ENCODE measurements around the gene BASP1. TPM values are rescaled to one million over a fixed set of nuclear protein-coding genes. Genes with fewer than 3 reads are reported as not detected.

BASP1 gene
- total RNA-seq, 4 donors from 2014 or later: 46.0 to 54.6 (median 49.8) TPM

GRCh38 chr5:17289681-17290539 lies 72.5 kb downstream of the BASP1 start:
- TF ChIP-seq EP300 (IDR thresholded peaks at IDR 0.05) (no peak), POLR2A (IDR thresholded peaks at IDR 0.05) (no peak)
- TF ChIP-seq, protein P1, sequence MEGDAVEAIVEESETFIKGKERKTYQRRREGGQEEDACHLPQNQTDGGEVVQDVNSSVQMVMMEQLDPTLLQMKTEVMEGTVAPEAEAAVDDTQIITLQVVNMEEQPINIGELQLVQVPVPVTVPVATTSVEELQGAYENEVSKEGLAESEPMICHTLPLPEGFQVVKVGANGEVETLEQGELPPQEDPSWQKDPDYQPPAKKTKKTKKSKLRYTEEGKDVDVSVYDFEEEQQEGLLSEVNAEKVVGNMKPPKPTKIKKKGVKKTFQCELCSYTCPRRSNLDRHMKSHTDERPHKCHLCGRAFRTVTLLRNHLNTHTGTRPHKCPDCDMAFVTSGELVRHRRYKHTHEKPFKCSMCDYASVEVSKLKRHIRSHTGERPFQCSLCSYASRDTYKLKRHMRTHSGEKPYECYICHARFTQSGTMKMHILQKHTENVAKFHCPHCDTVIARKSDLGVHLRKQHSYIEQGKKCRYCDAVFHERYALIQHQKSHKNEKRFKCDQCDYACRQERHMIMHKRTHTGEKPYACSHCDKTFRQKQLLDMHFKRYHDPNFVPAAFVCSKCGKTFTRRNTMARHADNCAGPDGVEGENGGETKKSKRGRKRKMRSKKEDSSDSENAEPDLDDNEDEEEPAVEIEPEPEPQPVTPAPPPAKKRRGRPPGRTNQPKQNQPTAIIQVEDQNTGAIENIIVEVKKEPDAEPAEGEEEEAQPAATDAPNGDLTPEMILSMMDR (IDR thresholded peaks at IDR 0.05): no peak
- Histone ChIP-seq H3K27me3 (no peaks in the 10 kb centered on the region), H3K4me1 (no peaks in the 10 kb centered on the region), H3K27ac (no peak overlapping the region), H3K4me3 (no peak overlapping the region), H3K36me3 (no peaks in the 10 kb centered on the region), H3K9me3 (no peaks in the 10 kb centered on the region)
- no peak for DNase-seq (ENCODE audit: low spot score in 2 of 2)
- 80 to 83% methylated on average over 16 of the region's 16 CpGs for WGBS, 2 donors

DNA sequence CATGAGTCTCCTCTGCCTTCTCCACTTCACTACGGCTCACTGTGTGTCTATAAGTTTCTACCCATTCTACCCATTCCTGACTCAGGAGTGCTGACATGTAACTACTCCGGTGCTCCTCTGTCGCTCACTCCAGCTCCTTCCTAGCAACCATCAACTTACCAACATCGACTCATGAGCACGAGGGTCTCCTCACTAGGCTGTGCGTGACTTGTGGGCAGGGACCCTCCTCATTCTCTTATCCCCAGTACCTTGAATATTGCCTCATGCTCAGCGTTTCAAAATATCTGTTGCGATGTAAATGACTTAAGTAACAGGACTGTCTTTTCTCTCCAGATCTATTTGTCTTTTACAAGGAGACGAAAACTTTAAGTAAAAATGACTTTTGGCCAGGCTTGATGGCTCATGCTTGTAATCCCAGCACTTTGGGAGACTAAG lies 73.1 kb downstream of the BASP1 start:
- 82 to 85% methylated on average over 9 of the region's 9 CpGs for WGBS, 2 donors
- H3K27me3 ChIP-seq: no peaks in the 10 kb centered on the region

GRCh38 chr5:17292434-17293015 lies 75.1 kb downstream of the BASP1 start:
- H3K27ac ChIP-seq: no peak overlapping the region
- no peak overlapping the region for H3K4me3 ChIP-seq
- H3K27me3 ChIP-seq: no peaks in the 10 kb centered on the region
- H3K9me3 ChIP-seq: no peaks in the 10 kb centered on the region
- TF ChIP-seq POLR2A (IDR thresholded peaks at IDR 0.05): no peak
- TF ChIP-seq EP300 (IDR thresholded peaks at IDR 0.05): no peak
- TF ChIP-seq, protein P1 (IDR thresholded peaks at IDR 0.05): no peak
- no peaks in the 10 kb centered on the region for H3K4me1 ChIP-seq
- 87 to 92% methylated on average over 12 of the region's 12 CpGs for WGBS, 2 donors
- no peak for DNase-seq (ENCODE audit: low spot score in 2 of 2)
- no peaks in the 10 kb centered on the region for H3K36me3 ChIP-seq

More for the DNA sequence above, 73.1 kb downstream of the BASP1 start:
- no peaks in the 10 kb centered on the region for H3K36me3 ChIP-seq
- H3K27ac ChIP-seq: no peak overlapping the region
- DNase-seq (ENCODE audit: low spot score in 2 of 2): no peak
- no peak for TF ChIP-seq POLR2A (IDR thresholded peaks at IDR 0.05)
- TF ChIP-seq EP300 (IDR thresholded peaks at IDR 0.05): no peak
- TF ChIP-seq, protein P1 (IDR thresholded peaks at IDR 0.05): no peak
- no peaks in the 10 kb centered on the region for H3K4me1 ChIP-seq
- H3K9me3 ChIP-seq: no peaks in the 10 kb centered on the region
- no peak overlapping the region for H3K4me3 ChIP-seq

- Histone ChIP-seq H3K9me3 (no peaks in the 10 kb centered on the region), H3K4me1 (no peaks in the 10 kb centered on the region), H3K36me3 (no peaks in the 10 kb centered on the region), H3K27ac (no peak overlapping the region), H3K27me3 (no peaks in the 10 kb centered on the region), H3K4me3 (no peak overlapping the region)
- 88 to 90% methylated on average over 8 of the region's 8 CpGs for WGBS, 2 donors
- no peak for DNase-seq (ENCODE audit: low spot score in 2 of 2)
- TF ChIP-seq EP300 (IDR thresholded peaks at IDR 0.05) (no peak), POLR2A (IDR thresholded peaks at IDR 0.05) (no peak)
- TF ChIP-seq, protein P1 (IDR thresholded peaks at IDR 0.05): no peak
Observed at GRCh38 chr5:17294639-17295311, 77.3 kb downstream of the BASP1 start.

GRCh38 chr5:17295671-17296070 lies 78.2 kb downstream of the BASP1 start:
- Histone ChIP-seq H3K4me1 (no peaks in the 10 kb centered on the region), H3K27me3 (no peaks in the 10 kb centered on the region), H3K4me3 (no peak overlapping the region), H3K27ac (no peak overlapping the region), H3K9me3 (no peaks in the 10 kb centered on the region), H3K36me3 (no peaks in the 10 kb centered on the region)
- 79 to 96% methylated on average over 3 of the region's 3 CpGs for WGBS, 2 donors
- TF ChIP-seq, protein P1 (IDR thresholded peaks at IDR 0.05): no peak
- TF ChIP-seq EP300 (IDR thresholded peaks at IDR 0.05) (no peak), POLR2A (IDR thresholded peaks at IDR 0.05) (no peak)
- no peak for DNase-seq (ENCODE audit: low spot score in 2 of 2)
